ENCODE results near the gene CD160. TPM values are rescaled to one million over a fixed set of nuclear protein-coding genes. Genes with fewer than 3 reads are reported as not detected.
A peak's percentile ranks its signal among the peaks of the same experiment; 100 is the strongest.

The CD160 gene
- total RNA-seq, 2 experiments from 2014 or later: not detected

GRCh38 chr1:145711213-145711651 lies 8.1 kb upstream of the CD160 start:
- ChIA-PET CTCF (no interaction called here), POLR2A (no interaction called here)
- DNase-seq (no peak), ATAC-seq (ENCODE audit: poor library complexity) (no peak)
- H3K4me1 ChIP-seq (ENCODE audit: insufficient read depth, low read length): no peaks in the 10 kb centered on the region
- no peak overlapping the region for H3K4me3 Mint-ChIP-seq
- H3K27ac ChIP-seq (ENCODE audit: low read depth in 1 of 2, low read length in 2 of 2): no peak overlapping the region
- no peaks in the 10 kb centered on the region for H3K36me3 ChIP-seq (ENCODE audit: insufficient read depth, low read length)
- H3K9me3 Mint-ChIP-seq: no peaks in the 10 kb centered on the region
- no peak overlapping the region for H3K27ac Mint-ChIP-seq
- H3K27me3 ChIP-seq (ENCODE audit: control insufficient read depth in 1 of 2, insufficient read depth in 2 of 2, low read length in 2 of 2): no peaks in the 10 kb centered on the region
- H3K9me3 ChIP-seq (ENCODE audit: control insufficient read depth in 1 of 2, insufficient read depth in 1 of 2, low read length in 2 of 2): no peaks in the 10 kb centered on the region
- no peak for TF ChIP-seq CTCF (IDR thresholded peaks at IDR 0.05)
- no peaks in the 10 kb centered on the region for H3K4me1 Mint-ChIP-seq (ENCODE audit: low read depth)
- intact Hi-C loops (cut with DNase I, micrococcal nuclease): no loop called here
- H3K27me3 Mint-ChIP-seq: no peaks in the 10 kb centered on the region
- no peaks in the 10 kb centered on the region for H3K36me3 Mint-ChIP-seq (ENCODE audit: low read depth)
- no peak overlapping the region for H3K4me3 ChIP-seq (ENCODE audit: low read length)

GRCh38 chr1:145714524-145715111 lies 4.7 kb upstream of the CD160 start:
- no peak for TF ChIP-seq CTCF (IDR thresholded peaks at IDR 0.05)
- Histone ChIP-seq H3K27me3 (ENCODE audit: control insufficient read depth in 1 of 2, insufficient read depth in 2 of 2, low read length in 2 of 2) (no peaks in the 10 kb centered on the region), H3K4me1 (ENCODE audit: insufficient read depth, low read length) (no peaks in the 10 kb centered on the region), H3K4me3 (ENCODE audit: low read length) (no peak overlapping the region), H3K36me3 (ENCODE audit: insufficient read depth, low read length) (no peaks in the 10 kb centered on the region), H3K9me3 (ENCODE audit: control insufficient read depth in 1 of 2, insufficient read depth in 1 of 2, low read length in 2 of 2) (no peaks in the 10 kb centered on the region), H3K27ac (ENCODE audit: low read depth in 1 of 2, low read length in 2 of 2) (no peak overlapping the region)
- H3K9me3 Mint-ChIP-seq: no peaks in the 10 kb centered on the region
- no peak for DNase-seq
- H3K4me3 Mint-ChIP-seq: no peak overlapping the region
- intact Hi-C loops (cut with DNase I, micrococcal nuclease): no loop called here
- peaks cover 6% of the 10 kb centered on the region for H3K27me3 Mint-ChIP-seq
- H3K27ac Mint-ChIP-seq: no peak overlapping the region
- no peak for ATAC-seq (ENCODE audit: poor library complexity)
- no peaks in the 10 kb centered on the region for H3K4me1 Mint-ChIP-seq (ENCODE audit: low read depth)
- ChIA-PET POLR2A (interaction anchor here (0.6 kb wide), 1 partner anchor 32 kb away, joined by 3 read pairs; no protein-coding TSS in a partner anchor), CTCF (no interaction called here)
- no peaks in the 10 kb centered on the region for H3K36me3 Mint-ChIP-seq (ENCODE audit: low read depth)

GRCh38 chr1:145716641-145717345 lies 2.5 kb upstream of the CD160 start:
- H3K4me1 ChIP-seq (ENCODE audit: insufficient read depth, low read length): peaks cover 14% of the 10 kb centered on the region
- Mint-ChIP-seq H3K36me3 (ENCODE audit: low read depth) (no peaks in the 10 kb centered on the region), H3K27me3 (peaks cover 19% of the 10 kb centered on the region), H3K27ac (no peak overlapping the region), H3K4me3 (no peak overlapping the region), H3K4me1 (ENCODE audit: low read depth) (peaks cover 9% of the 10 kb centered on the region), H3K9me3 (no peaks in the 10 kb centered on the region)
- H3K27ac ChIP-seq (ENCODE audit: low read depth in 1 of 2, low read length in 2 of 2): no peak overlapping the region
- H3K4me3 ChIP-seq (ENCODE audit: low read length): no peak overlapping the region
- DNase-seq (peak in 1 of 14 experiments; percentile 22), ATAC-seq (ENCODE audit: poor library complexity) (no peak)
- intact Hi-C loops (cut with DNase I, micrococcal nuclease): no loop called here
- no peaks in the 10 kb centered on the region for H3K36me3 ChIP-seq (ENCODE audit: insufficient read depth, low read length)
- TF ChIP-seq CTCF (IDR thresholded peaks at IDR 0.05): no peak
- ChIA-PET CTCF (no interaction called here), POLR2A (no interaction called here)
- no peaks in the 10 kb centered on the region for H3K9me3 ChIP-seq (ENCODE audit: control insufficient read depth in 1 of 2, insufficient read depth in 1 of 2, low read length in 2 of 2)
- H3K27me3 ChIP-seq (ENCODE audit: control insufficient read depth in 1 of 2, insufficient read depth in 2 of 2, low read length in 2 of 2): peaks cover 0 to 6% of the 10 kb centered on the region in 2 experiments

Measured in CD4-positive, alpha-beta T cell (primary cell).